ENCODE results near the gene DDX51.

DNA sequence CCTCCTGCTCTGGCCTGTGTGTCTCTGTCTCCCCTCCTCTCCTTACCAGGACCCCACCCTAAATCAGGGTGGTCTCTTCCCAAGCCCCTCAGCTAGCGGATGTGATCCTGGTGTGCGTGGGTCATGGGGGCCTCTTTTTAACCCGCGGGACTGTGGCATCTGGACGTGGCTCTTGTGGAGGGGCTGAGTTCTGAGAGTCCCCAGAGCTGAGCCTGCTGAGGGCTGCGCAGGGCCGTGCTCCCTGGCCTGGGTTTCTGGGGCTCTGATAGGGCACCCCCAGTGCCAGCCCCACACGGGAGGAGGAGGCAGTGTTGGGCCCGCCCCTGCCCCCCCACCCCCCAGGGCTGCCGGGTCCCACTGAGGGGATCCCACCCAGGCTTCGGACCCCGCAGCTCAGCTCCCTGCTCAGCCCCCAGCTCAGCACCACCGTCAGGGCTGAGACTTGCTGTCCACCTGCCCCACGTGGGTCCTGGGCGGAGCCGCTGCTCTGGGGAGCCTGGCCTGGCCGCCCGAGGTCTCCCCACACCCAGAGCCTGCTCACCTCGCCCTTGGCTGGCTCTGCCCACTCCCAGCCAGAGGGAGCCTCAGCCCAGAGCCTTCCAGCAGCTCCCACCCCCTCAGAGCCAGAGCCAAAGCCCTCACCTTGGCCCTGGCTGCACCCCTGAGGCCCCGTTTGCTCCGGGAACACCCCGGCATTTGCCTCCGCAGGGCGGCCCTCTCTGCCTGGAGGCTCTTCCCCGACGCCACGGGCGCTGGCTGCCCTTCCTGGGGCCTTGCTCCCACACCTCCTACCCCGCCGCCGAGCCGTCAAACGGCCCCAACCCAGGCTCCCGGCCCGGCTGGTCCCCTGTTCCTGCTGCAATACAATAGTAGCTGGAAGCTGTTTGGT, 31.6 kb upstream of the DDX51 start:
- TF ChIP-seq, protein P1, sequence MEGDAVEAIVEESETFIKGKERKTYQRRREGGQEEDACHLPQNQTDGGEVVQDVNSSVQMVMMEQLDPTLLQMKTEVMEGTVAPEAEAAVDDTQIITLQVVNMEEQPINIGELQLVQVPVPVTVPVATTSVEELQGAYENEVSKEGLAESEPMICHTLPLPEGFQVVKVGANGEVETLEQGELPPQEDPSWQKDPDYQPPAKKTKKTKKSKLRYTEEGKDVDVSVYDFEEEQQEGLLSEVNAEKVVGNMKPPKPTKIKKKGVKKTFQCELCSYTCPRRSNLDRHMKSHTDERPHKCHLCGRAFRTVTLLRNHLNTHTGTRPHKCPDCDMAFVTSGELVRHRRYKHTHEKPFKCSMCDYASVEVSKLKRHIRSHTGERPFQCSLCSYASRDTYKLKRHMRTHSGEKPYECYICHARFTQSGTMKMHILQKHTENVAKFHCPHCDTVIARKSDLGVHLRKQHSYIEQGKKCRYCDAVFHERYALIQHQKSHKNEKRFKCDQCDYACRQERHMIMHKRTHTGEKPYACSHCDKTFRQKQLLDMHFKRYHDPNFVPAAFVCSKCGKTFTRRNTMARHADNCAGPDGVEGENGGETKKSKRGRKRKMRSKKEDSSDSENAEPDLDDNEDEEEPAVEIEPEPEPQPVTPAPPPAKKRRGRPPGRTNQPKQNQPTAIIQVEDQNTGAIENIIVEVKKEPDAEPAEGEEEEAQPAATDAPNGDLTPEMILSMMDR (IDR thresholded peaks at IDR 0.05): no peak
- no peak for TF ChIP-seq POLR2A (IDR thresholded peaks at IDR 0.05)
